ENCODE data around the gene SLC44A1. TPM values are rescaled to one million over a fixed set of nuclear protein-coding genes. Genes with fewer than 3 reads are reported as not detected.

The SLC44A1 gene
- total RNA-seq, 2 experiments from 2014 or later = 26.6 to 71.6 TPM

- H3K79me2 ChIP-seq (ENCODE audit: insufficient read depth, low read depth, low read length) = peaks cover 18% of the 10 kb centered on the region; the same call in 1 of the 2 replicates
Measured at GRCh38 chr9:105281272-105281671, 36.8 kb downstream of the SLC44A1 start.

GRCh38 chr9:105281926-105282325 lies 37.5 kb downstream of the SLC44A1 start:
- peaks cover 4% of the 10 kb centered on the region for H3K4me1 ChIP-seq (ENCODE audit: insufficient read depth, low read length, poor library complexity, severe bottlenecking)
- no peak for DNase-seq (ENCODE audit: low spot score)
- H3K79me2 ChIP-seq (ENCODE audit: insufficient read depth, low read depth, low read length) = peaks cover 18% of the 10 kb centered on the region; the same call in 1 of the 2 replicates
- intact Hi-C loops (cut with micrococcal nuclease; ENCODE audit: unreplicated experiment) = no loop called here
- CTCF ChIA-PET (ENCODE audit: unreplicated experiment) = no interaction called here
- POLR2A ChIA-PET = interaction anchor here (0.6 to 1.6 kb wide), 6 partner anchors 9 to 246 kb away, joined by 3 to 4 read pairs (median 4); no protein-coding TSS in a partner anchor
- no peaks in the 10 kb centered on the region for H4K20me1 ChIP-seq (ENCODE audit: insufficient read depth, low read length)
- no peaks in the 10 kb centered on the region for H3K9me3 ChIP-seq (ENCODE audit: low read length)
- TF ChIP-seq CTCF (conservative IDR thresholded peaks at IDR 0.05; ENCODE audit: low read length) (no peak), EZH2phosphoT487 (IDR thresholded peaks at IDR 0.05; ENCODE audit: borderline replicate concordance, low read depth, low read length) (no peak)
- H3K9me2 ChIP-seq (ENCODE audit: insufficient read depth, low read length) = no peaks in the 10 kb centered on the region
- no peak overlapping the region for H2AFZ ChIP-seq (ENCODE audit: low read length)
- BruUV-seq (replicated peaks) = no TSS peak
- H3K4me2 ChIP-seq (ENCODE audit: low read length) = no peak overlapping the region
- H3K27ac ChIP-seq (ENCODE audit: low read depth, low read length, poor library complexity, severe bottlenecking) = no peak overlapping the region
- H3K4me3 ChIP-seq (ENCODE audit: low read depth, low read length, poor library complexity, severe bottlenecking) = no peak overlapping the region
- H3K36me3 ChIP-seq (ENCODE audit: insufficient read depth, low read length) = peaks cover under 1% of the 10 kb centered on the region

More at GRCh38 chr9:105281272-105281671, 36.8 kb downstream of the SLC44A1 start:
- CTCF ChIA-PET (ENCODE audit: unreplicated experiment) = no interaction called here
- Histone ChIP-seq H4K20me1 (ENCODE audit: insufficient read depth, low read length) (no peaks in the 10 kb centered on the region), H3K36me3 (ENCODE audit: insufficient read depth, low read length) (peaks cover 5% of the 10 kb centered on the region), H3K9me2 (ENCODE audit: insufficient read depth, low read length) (no peaks in the 10 kb centered on the region), H3K4me2 (ENCODE audit: low read length) (no peak overlapping the region), H3K4me3 (ENCODE audit: low read depth, low read length, poor library complexity, severe bottlenecking) (no peak overlapping the region), H3K27ac (ENCODE audit: low read depth, low read length, poor library complexity, severe bottlenecking) (no peak overlapping the region), H2AFZ (ENCODE audit: low read length) (no peak overlapping the region), H3K4me1 (ENCODE audit: insufficient read depth, low read length, poor library complexity, severe bottlenecking) (peaks cover 4% of the 10 kb centered on the region), H3K9me3 (ENCODE audit: low read length) (no peaks in the 10 kb centered on the region)
- POLR2A ChIA-PET = interaction anchor here (0.8 to 1.6 kb wide), 4 partner anchors 10 to 34 kb away, joined by 3 to 4 read pairs (median 4); no protein-coding TSS in a partner anchor
- no TSS peak for BruUV-seq (replicated peaks)
- intact Hi-C loops (cut with micrococcal nuclease; ENCODE audit: unreplicated experiment) = no loop called here
- no peak for DNase-seq (ENCODE audit: low spot score)
- TF ChIP-seq EZH2phosphoT487 (IDR thresholded peaks at IDR 0.05; ENCODE audit: borderline replicate concordance, low read depth, low read length) (no peak), CTCF (conservative IDR thresholded peaks at IDR 0.05; ENCODE audit: low read length) (no peak)

- Histone ChIP-seq H3K79me2 (ENCODE audit: insufficient read depth, low read depth, low read length) (peaks cover 22% of the 10 kb centered on the region; the same call in 1 of the 2 replicates), H3K27ac (ENCODE audit: low read depth, low read length, poor library complexity, severe bottlenecking) (no peak overlapping the region), H3K4me3 (ENCODE audit: low read depth, low read length, poor library complexity, severe bottlenecking) (no peak overlapping the region), H3K36me3 (ENCODE audit: insufficient read depth, low read length) (no peaks in the 10 kb centered on the region; the same call in 1 of the 2 replicates), H3K9me3 (ENCODE audit: low read length) (no peaks in the 10 kb centered on the region), H3K9me2 (ENCODE audit: insufficient read depth, low read length) (no peaks in the 10 kb centered on the region), H4K20me1 (ENCODE audit: insufficient read depth, low read length) (0 out of 2 replicates have a peak, but pooled peaks cover 3% of the 10 kb centered on the region), H2AFZ (ENCODE audit: low read length) (no peak overlapping the region), H3K4me2 (ENCODE audit: low read length) (no peak overlapping the region), H3K4me1 (ENCODE audit: insufficient read depth, low read length, poor library complexity, severe bottlenecking) (peaks cover 4% of the 10 kb centered on the region)
- BruUV-seq (replicated peaks) = no TSS peak
- TF ChIP-seq CTCF (conservative IDR thresholded peaks at IDR 0.05; ENCODE audit: low read length) = no peak
- TF ChIP-seq EZH2phosphoT487 (IDR thresholded peaks at IDR 0.05; ENCODE audit: borderline replicate concordance, low read depth, low read length) = no peak
- intact Hi-C loops (cut with micrococcal nuclease; ENCODE audit: unreplicated experiment) = no loop called here
- no peak for DNase-seq (ENCODE audit: low spot score)
- ChIA-PET POLR2A (interaction anchor here (1.6 to 2.0 kb wide), 2 partner anchors 20 to 29 kb away, joined by 4 read pairs; no protein-coding TSS in a partner anchor), CTCF (ENCODE audit: unreplicated experiment) (no interaction called here)
Measured at GRCh38 chr9:105282870-105283621, 38.6 kb downstream of the SLC44A1 start.

All from OCI-LY7 (cell line).